GM21717 (cell line): ENCODE data around the gene PDE9A.
"Not testable (repeated sequence)": the region's sequence is repeated elsewhere in the genome, so short reads cannot be mapped to it uniquely, and the experiment has no call there.

Source experiments
- ATAC-seq: cut with Tn5 transposase; IDR thresholded peaks from one replicate; pipeline ENCODE4 v1.9.1; 2021; ENCODE audit warnings: mild to moderate bottlenecking, moderate library complexity; ENCODE audit not compliant: unreplicated experiment

PDE9A gene

GRCh38 chr21:42624095-42624790 lies 29.2 kb upstream of the PDE9A start:
- ATAC-seq, result no peak

- no peak for ATAC-seq
These were observed 28.5 kb upstream of the PDE9A start for GRCh38 chr21:42624936-42625335.

DNA sequence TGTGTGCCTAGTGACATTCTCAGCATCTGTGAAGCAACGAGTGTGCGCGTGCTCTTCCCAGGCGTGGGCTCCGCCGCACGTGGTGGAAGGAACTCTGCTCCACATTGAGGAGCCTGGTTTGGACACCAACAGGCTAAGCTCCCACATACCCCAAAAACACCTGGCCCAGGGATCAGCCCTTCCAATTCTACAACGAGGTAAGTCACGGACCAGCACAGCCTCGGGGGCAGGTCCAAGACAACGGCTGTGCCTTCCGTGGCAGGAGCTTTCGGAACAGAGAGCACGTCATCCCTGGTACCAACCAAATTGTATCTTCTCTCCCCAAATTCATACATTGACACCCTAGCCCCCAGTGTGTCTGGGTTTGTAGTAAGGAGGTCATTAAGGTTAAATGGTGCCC lies 27.2 kb upstream of the PDE9A start:
- no peak for ATAC-seq

GRCh38 chr21:42627527-42628289 lies 25.7 kb upstream of the PDE9A start:
- no peak for ATAC-seq

- not testable (repeated sequence) for ATAC-seq
These were observed 24.9 kb upstream of the PDE9A start for GRCh38 chr21:42628466-42629061.

DNA sequence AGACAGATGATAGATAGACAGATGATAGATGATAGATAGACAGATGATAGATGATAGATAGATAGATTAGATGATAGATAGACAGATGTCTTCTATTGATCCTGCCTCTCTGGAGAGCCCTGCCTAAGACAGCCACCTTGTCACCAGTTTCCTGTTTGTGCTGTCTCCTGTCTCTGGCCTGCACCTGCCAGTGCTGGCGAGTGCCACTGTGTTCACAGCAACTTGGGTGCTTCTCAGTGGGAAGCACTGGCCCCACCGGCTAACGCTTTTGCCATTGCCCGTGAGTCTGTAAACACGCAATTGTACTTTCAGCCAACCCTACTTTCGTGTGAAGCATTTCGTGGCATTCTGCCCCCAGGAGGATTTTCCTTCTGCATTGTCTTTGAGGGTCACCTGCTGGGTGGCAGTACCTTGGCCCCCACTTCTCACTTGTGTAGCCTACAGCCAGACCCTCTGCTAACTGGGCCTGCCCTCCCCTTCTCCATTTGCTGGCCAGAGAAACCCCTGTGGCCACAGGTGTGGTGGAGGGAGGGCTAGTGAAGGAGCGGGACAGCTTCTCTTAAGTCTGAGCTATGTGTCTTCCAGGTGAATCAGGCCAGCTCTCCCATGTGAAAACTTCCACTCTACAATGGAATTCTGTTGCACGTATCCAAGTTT lies 23.4 kb upstream of the PDE9A start:
- ATAC-seq, result no peak

GRCh38 chr21:42630626-42631025 lies 22.8 kb upstream of the PDE9A start:
- no peak for ATAC-seq

DNA sequence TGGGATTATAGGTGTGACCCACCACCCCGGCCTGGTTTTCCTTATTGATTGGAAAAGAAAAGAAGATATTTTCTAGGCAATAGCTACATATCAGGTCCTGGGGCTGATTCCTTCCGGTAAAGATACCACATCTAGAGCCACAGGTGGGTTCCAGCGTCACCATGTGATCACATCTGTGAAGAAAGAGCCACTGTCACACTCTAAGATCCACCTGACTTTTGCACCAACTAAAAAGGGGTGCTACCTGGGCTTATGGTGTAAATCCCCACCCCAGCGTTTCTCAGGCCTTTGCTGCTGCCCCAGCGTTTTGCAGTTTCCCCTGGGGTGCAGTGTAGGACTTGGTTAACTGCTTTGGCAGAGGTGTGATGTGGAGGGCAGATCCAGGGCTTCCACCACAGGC lies 22.3 kb upstream of the PDE9A start:
- ATAC-seq, result no peak

DNA sequence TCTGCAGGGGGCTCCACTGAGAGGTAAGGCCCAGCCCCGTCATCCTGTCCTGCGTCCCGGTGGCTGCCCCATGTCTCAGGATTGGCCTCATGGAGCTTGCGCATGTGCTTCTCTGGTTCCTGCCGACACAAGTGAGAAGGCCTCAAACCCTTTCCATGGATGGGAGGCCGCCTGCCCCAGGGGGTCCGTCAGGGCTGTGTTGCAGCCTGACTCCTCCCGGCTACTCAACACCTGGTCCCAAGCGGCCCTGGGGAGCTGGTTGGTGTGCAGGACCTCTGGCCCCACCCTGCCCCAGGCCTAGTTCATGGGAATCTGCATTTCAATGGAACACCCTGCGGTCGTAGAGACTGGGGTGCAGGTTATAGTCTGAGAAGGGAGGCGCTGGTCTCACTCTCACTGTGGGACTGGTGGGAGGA lies 21.1 kb upstream of the PDE9A start:
- ATAC-seq, result no peak

- no peak for ATAC-seq
These were observed 20.4 kb upstream of the PDE9A start for GRCh38 chr21:42632771-42633690.

DNA sequence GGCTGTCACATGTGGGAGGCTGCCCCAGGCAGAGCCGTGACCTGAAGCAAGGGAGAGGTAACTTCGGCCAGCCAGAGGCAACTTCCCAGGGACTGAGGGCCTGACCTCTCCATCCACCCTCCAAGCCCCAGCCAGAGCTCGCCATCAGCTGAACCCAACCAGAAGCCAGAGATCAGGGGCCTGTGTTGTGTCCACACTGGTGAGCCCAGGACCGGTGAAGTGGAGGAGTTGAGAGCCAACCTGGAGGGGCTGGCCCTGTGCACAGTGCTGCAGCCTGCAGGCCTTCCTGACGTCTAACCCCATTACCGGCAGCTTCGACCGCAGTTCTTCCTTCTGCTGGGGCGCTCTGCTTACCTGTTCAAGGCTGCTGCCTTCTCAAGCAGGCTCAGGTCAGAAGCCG lies 19.6 kb upstream of the PDE9A start:
- no peak for ATAC-seq

DNA sequence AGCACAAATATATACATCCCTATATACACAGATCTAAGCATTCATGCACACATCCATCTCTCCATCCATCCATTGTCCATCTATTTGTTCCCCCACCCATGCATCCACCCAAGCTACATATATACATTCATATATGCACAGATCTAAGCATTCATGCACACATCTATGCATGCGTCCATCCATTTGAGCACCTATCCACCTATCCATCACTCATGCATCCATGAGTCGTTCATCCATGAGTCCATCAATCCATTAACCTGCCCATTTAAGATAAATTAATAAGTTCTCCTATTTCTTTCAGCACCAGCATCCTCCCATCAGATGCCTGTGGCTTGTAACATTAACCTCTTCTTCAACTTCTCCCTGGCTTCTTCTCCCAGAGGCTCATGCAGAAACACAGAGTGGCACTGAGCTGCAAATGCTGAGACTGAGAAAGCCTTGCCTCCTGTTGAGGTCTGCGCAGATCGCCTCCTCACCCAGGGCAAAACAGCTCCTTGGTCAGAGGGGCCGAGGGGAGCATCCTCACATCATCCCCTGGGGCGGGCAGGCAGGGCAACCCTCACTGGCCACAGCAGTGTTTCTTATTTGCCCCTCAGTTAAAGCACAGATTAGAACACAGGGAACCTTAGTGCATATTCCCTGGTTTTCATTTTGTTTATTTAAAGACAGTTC lies 17.4 kb upstream of the PDE9A start:
- no peak for ATAC-seq

- ATAC-seq, result no peak
These were observed 16.7 kb upstream of the PDE9A start for GRCh38 chr21:42636520-42637266.

GRCh38 chr21:42637267-42638041 lies 16.0 kb upstream of the PDE9A start:
- no peak for ATAC-seq

- no peak for ATAC-seq
These were observed 15.1 kb upstream of the PDE9A start for GRCh38 chr21:42638266-42638863.

DNA sequence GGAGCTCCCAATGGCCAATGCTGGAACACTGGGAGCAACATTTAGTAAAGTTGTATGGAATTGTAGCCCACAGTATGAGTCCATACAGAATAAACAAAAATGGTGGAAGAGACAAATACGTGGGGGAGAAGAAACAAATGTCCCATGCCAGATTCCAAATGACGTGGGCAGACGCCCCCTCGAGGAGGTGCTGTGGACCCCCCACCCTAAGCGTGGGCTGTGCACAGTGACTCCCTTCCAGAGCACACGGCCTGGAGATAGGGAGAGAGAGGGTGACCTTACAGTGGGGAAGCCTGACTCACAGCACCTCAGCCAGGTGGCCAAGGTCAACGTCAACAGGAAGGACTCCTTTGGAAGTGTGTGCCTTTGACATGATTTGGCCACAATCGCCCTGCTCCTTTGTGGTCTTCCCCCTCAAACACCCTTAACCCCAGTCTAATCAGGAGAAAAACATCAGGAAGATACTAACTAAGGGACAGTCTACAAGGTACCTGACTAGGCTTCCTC lies 13.7 kb upstream of the PDE9A start:
- no peak for ATAC-seq

- ATAC-seq, result no peak
These were observed 12.9 kb upstream of the PDE9A start for GRCh38 chr21:42640486-42640885.
